ENCODE data around the gene MTMR10.

The MTMR10 gene

DNA sequence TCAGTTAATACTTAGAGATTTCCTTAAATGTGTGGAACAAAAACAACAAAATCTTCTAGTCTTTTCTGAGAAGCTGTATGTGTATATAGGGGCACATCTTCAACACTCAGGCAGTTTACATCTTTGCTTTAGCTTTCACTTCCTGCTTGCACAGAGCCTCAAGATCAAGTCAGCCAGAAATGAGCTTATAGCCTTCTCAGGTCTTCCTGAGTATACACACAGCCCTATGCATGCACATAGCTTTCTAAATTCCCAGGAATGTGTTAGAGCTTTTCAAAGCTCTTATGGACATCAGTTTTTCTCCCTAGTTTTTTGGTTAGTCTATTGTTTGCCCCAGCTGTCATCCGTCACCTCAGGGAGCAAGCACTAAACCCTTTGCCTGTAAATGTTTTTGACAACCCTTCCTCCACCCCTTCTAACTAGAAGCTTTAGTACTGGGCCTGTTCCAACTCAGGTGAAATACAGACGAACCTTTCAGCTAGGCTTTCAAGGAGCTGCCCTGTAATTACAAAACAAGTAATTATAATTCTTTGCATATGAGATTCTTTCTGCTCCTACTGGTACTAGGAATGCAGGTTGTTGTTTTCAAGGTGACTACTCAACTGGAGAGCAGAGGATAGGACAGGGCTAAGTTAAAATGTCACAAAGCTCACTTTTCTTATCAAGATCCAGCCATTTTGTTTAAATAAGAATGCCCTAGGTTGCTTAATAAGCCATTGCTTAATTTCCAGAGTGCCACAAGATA lies 22.6 kb upstream of the MTMR10 start:
- H3K4me3 ChIP-seq (ENCODE audit: low read depth, low read length), result no peak overlapping the region
- TF ChIP-seq, protein P1, sequence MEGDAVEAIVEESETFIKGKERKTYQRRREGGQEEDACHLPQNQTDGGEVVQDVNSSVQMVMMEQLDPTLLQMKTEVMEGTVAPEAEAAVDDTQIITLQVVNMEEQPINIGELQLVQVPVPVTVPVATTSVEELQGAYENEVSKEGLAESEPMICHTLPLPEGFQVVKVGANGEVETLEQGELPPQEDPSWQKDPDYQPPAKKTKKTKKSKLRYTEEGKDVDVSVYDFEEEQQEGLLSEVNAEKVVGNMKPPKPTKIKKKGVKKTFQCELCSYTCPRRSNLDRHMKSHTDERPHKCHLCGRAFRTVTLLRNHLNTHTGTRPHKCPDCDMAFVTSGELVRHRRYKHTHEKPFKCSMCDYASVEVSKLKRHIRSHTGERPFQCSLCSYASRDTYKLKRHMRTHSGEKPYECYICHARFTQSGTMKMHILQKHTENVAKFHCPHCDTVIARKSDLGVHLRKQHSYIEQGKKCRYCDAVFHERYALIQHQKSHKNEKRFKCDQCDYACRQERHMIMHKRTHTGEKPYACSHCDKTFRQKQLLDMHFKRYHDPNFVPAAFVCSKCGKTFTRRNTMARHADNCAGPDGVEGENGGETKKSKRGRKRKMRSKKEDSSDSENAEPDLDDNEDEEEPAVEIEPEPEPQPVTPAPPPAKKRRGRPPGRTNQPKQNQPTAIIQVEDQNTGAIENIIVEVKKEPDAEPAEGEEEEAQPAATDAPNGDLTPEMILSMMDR (IDR thresholded peaks at IDR 0.05; ENCODE audit: control insufficient read depth, extremely low read depth, insufficient read depth), result no peak
- DNase-seq (ENCODE audit: low read depth), result no peak

DNA sequence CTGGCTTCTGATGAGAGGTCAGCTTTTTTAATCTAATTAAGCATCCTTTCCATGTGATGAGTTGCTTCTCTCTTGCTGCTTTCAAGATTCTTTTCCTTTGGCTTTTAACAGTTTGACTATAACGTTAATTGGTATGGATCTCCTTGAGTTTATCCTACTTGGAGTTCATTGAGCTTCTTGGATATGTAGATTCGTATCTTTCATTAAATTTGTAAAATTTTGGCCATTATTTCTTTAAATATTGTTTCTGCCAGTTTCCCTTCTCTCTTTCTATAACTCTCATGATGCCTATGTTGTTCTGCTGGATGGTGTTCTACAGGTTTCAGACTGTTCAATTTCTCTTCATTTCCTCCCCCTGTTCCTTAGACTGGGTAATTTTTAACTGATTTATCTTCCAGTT lies 21.0 kb upstream of the MTMR10 start:
- DNase-seq (ENCODE audit: low read depth), result no peak
- TF ChIP-seq, protein P1 (IDR thresholded peaks at IDR 0.05; ENCODE audit: control insufficient read depth, extremely low read depth, insufficient read depth), result no peak
- H3K4me3 ChIP-seq (ENCODE audit: low read depth, low read length), result no peak overlapping the region

DNA sequence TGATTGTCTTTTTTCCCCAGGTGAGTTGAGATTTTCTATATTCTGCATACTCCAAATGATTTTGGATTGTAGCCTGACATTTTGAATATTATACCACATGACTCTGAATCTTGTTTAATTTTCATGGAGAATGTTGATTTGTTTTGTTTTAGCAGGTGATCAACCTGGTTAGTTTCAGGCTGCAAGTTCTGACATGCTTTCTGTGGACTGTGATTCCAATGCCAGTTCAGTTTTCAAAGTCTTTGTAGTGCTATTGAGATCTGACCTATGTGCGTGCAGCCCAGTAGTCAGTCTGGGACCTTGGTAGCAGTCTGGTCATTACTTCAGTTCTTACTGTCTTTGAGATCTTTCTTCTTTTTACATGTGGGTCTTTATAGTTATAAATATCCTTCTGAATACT lies 18.6 kb upstream of the MTMR10 start:
- TF ChIP-seq, protein P1 (IDR thresholded peaks at IDR 0.05; ENCODE audit: control insufficient read depth, extremely low read depth, insufficient read depth), result no peak
- DNase-seq (ENCODE audit: low read depth), result no peak
- H3K4me3 ChIP-seq (ENCODE audit: low read depth, low read length), result no peak overlapping the region

DNA sequence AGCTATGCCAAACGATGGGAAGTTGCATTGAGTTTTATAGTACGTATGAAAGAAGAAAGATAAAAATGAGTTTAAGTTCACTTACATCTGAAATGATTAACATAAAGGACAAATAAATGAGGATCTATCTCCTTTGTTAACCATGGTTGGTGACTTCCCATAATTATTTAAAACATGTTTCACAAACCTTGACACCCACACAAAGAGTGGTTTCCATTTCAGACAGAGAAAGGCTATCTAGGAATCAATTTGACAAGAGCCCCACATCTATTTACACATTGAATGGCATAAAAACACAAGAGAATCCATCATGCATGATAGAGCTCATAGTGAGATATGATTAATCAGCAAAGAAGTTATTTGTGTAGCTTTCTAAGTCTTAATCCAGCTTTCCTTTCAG lies 14.2 kb upstream of the MTMR10 start:
- H3K4me3 ChIP-seq (ENCODE audit: low read depth, low read length), result no peak overlapping the region
- TF ChIP-seq, protein P1 (IDR thresholded peaks at IDR 0.05; ENCODE audit: control insufficient read depth, extremely low read depth, insufficient read depth), result no peak
- no peak for DNase-seq (ENCODE audit: low read depth)

DNA sequence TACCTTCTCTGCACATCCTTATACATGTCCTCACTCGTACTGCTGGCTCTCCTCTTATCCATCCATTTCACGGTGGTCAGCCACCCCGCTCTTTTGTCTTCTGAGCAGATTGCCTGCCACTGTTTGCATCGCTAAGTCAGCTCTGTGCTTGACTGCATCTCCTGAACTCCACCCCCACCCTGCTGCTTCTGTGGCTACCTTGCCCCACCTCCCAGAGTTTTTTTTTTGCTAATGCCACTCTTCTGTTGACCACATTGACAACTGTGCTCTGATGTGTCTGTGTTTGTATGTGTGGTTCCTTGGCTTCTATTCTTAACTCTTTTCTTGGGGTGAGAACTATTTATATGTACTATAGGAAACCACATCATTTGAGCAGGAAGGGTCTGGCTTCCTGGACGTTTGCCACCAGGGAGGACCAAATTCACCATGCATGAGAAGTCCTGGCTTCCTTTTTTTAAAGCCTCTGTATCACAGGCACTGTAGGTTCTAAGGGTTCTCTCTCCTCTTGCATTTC lies 12.8 kb upstream of the MTMR10 start:
- H3K4me3 ChIP-seq (ENCODE audit: low read depth, low read length), result no peak overlapping the region
- TF ChIP-seq, protein P1 (IDR thresholded peaks at IDR 0.05; ENCODE audit: control insufficient read depth, extremely low read depth, insufficient read depth), result no peak

DNA sequence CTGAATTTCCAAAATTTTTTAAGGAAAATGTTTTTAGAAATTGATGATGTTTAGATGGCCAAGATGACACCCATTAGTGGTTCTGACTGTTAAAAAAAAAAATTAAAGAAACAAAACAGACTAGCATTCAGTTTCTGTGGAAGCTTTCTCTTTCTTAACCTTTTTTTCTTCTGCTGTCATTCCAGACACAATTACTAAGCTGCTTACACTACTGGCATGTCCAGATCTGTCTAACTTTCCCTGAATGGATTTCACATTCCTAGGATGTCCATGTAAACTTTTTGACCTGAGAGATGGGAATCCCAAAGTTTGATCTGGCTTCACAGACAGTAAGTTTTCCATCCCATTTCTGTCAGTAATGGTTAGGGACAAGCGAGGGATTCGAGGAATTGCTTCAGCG lies 10.3 kb upstream of the MTMR10 start:
- DNase-seq (ENCODE audit: low read depth), result no peak
- no peak overlapping the region for H3K4me3 ChIP-seq (ENCODE audit: low read depth, low read length)
- TF ChIP-seq, protein P1 (IDR thresholded peaks at IDR 0.05; ENCODE audit: control insufficient read depth, extremely low read depth, insufficient read depth), result no peak

More for the DNA sequence above, 12.8 kb upstream of the MTMR10 start:
- no peak for DNase-seq (ENCODE audit: low read depth)

DNA sequence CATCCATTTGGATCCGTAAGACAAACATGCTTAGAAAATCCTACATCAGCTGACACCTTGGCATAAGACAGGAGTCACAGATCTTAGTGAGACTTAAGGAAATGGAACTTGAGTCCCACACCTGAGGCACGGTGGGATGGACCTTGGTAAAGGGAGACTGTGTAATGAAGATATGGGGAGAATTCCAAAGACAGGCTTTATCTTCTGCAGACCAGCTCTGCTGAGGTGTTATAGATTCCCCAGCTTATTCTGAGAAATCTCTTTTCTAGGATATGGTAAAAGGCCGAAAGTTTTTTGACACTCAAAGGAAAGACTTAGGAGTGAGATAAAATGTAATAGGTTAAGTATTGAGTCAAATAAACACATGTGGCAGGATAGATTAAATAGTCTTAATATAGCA lies 8.3 kb upstream of the MTMR10 start:
- TF ChIP-seq, protein P1 (IDR thresholded peaks at IDR 0.05; ENCODE audit: control insufficient read depth, extremely low read depth, insufficient read depth), result no peak
- no peak for DNase-seq (ENCODE audit: low read depth)
- no peak overlapping the region for H3K4me3 ChIP-seq (ENCODE audit: low read depth, low read length)
